BLaER1 treated with 17β-estradiol and CSF1 and Interleukin-3, amounts not matched to agents 10 nM and 100 nM (cell line): ENCODE measurements around the gene HS1BP3.

Experiments
- H3K27ac ChIP-seq, 11 experiments: shearing (Covaris generic); formaldehyde crosslinking; 2 replicates each; pipeline ENCODE4 v1.8.1; 2022
- H3K27me3 ChIP-seq, 11 experiments: shearing (Covaris generic); formaldehyde crosslinking; 2 replicates each; pipeline ENCODE4 v1.8.1; 2022
- H3K36me3 ChIP-seq, 11 experiments: shearing (Covaris generic); formaldehyde crosslinking; 2 replicates each; pipeline ENCODE4 v1.8.1; 2022
- H3K4me1 ChIP-seq, 10 experiments: shearing (Covaris generic); formaldehyde crosslinking; 2 replicates each; pipeline ENCODE4 v1.8.1; 2022
- H3K4me2 ChIP-seq, 11 experiments: shearing (Covaris generic); formaldehyde crosslinking; 2 replicates each; pipeline ENCODE4 v1.8.1; 2022
- H3K4me3 ChIP-seq, 10 experiments: shearing (Covaris generic); formaldehyde crosslinking; 2 replicates each; pipeline ENCODE4 v1.8.1; 2022
- H3K9ac ChIP-seq, 11 experiments: shearing (Covaris generic); formaldehyde crosslinking; 2 replicates each; pipeline ENCODE4 v1.8.1; 2022
- H3K9me3 ChIP-seq, 11 experiments: shearing (Covaris generic); formaldehyde crosslinking; replicated peaks in 1 of 11; 2 replicates each; pipeline ENCODE4 v1.8.1; 2022
- H4K20me1 ChIP-seq, 11 experiments: shearing (Covaris generic); formaldehyde crosslinking; 2 replicates each; pipeline ENCODE4 v1.8.1; 2022
- Cebpa-rat ChIP-seq, 11 experiments: shearing (Covaris generic); IDR thresholded peaks; 2 replicates each; pipeline ENCODE4 v1.8.1; 2022

The HS1BP3 gene

GRCh38 chr2:20624884-20625485 lies 25.9 kb downstream of the HS1BP3 start:
- Histone ChIP-seq H3K36me3 (peaks cover 0 to 88% (median 17%) of the 10 kb centered on the region in 11 experiments; a peak in 15 of 22 replicates), H3K27me3 (peaks cover 0 to 12% (median 0%) of the 10 kb centered on the region in 11 experiments; a peak in 3 of 22 replicates), H3K9ac (no peak overlapping the region), H3K4me2 (peak overlapping the region in 7 of 11 experiments; percentile 5 to 82 (median 45); a peak in 11 of 22 replicates), H3K9me3 (no peaks in the 10 kb centered on the region), H3K4me1 (peaks cover 10 to 69% (median 40%) of the 10 kb centered on the region in 10 experiments; a peak in 19 of 20 replicates), H3K4me3 (no peak overlapping the region), H4K20me1 (peaks cover 11 to 90% (median 23%) of the 10 kb centered on the region in 11 experiments; a peak in 19 of 22 replicates), H3K27ac (no peak overlapping the region)
- no peak for TF ChIP-seq Cebpa-rat (IDR thresholded peaks at IDR 0.05)

DNA sequence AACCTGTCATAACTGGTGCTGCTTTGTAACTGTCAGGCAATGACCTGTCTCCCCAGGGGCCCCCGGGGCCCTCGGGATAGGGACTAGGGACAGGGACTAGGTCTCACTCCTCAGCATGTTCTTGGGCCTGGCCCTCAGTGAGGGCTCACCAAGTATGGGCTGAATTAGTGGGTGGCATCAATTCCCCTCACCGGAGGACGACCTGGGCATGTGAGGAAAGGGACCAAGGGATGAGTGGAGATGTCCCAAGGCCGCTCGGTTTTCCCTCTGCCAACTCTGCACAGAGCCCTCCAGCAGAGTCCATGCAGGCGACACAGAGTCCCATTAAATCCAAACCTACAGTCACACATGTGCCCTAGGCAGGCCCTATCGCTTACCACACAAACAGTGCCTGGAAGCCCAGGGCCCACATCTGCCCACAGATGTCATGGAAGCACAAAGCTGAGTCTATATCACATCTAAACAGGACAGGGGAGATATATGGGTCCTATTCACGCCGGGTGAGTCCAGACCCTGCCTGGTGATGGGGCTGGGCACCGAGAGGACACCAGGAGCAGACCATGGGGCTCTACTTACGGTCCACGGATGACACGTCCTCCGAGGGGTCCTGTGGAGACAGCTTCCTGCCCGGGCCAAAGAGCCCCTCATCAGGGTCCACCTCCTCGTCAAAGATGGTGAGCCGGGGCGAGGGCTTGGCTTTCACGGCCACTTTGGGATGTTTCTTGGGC lies 26.6 kb downstream of the HS1BP3 start:
- peaks cover 11 to 83% (median 23%) of the 10 kb centered on the region in 11 experiments; a peak in 19 of 22 replicates for H4K20me1 ChIP-seq
- H3K27me3 ChIP-seq: peaks cover 0 to 12% (median 0%) of the 10 kb centered on the region in 11 experiments; a peak in 3 of 22 replicates
- H3K36me3 ChIP-seq: peaks cover 0 to 87% (median 17%) of the 10 kb centered on the region in 11 experiments; a peak in 15 of 22 replicates
- H3K4me1 ChIP-seq: peaks cover 17 to 76% (median 46%) of the 10 kb centered on the region in 10 experiments
- no peak overlapping the region for H3K4me3 ChIP-seq
- TF ChIP-seq Cebpa-rat (IDR thresholded peaks at IDR 0.05): no peak
- peak overlapping the region in 5 of 11 experiments; percentile 44 to 82 (median 56); a peak in 8 of 22 replicates for H3K4me2 ChIP-seq
- peak overlapping the region in 1 of 11 experiments; percentile 4; a peak in 1 of 22 replicates for H3K9ac ChIP-seq
- no peak overlapping the region for H3K27ac ChIP-seq
- H3K9me3 ChIP-seq: no peaks in the 10 kb centered on the region

- H3K27me3 ChIP-seq: peaks cover 0 to 12% (median 0%) of the 10 kb centered on the region in 11 experiments; a peak in 3 of 22 replicates
- H3K9ac ChIP-seq: peak overlapping the region in 1 of 11 experiments; percentile 4; a peak in 1 of 22 replicates
Observed at GRCh38 chr2:20623741-20624155, 27.1 kb downstream of the HS1BP3 start.

GRCh38 chr2:20623241-20623640 lies 27.7 kb downstream of the HS1BP3 start:
- peaks cover 0 to 84% (median 17%) of the 10 kb centered on the region in 11 experiments; a peak in 15 of 22 replicates for H3K36me3 ChIP-seq

More at GRCh38 chr2:20623741-20624155, 27.1 kb downstream of the HS1BP3 start:
- no peaks in the 10 kb centered on the region for H3K9me3 ChIP-seq
- peaks cover 11 to 81% (median 24%) of the 10 kb centered on the region in 11 experiments; a peak in 18 of 22 replicates for H4K20me1 ChIP-seq
- no peak for TF ChIP-seq Cebpa-rat (IDR thresholded peaks at IDR 0.05)
- peaks cover 0 to 87% (median 17%) of the 10 kb centered on the region in 11 experiments; a peak in 15 of 22 replicates for H3K36me3 ChIP-seq
- no peak overlapping the region for H3K27ac ChIP-seq
- H3K4me1 ChIP-seq: peaks cover 23 to 81% (median 52%) of the 10 kb centered on the region in 10 experiments
- peak overlapping the region in 2 of 11 experiments; percentile 50 to 76; a peak in 3 of 22 replicates for H3K4me2 ChIP-seq
- H3K4me3 ChIP-seq: no peak overlapping the region

GRCh38 chr2:20622731-20623130 lies 28.2 kb downstream of the HS1BP3 start:
- Histone ChIP-seq H4K20me1 (peaks cover 11 to 80% (median 25%) of the 10 kb centered on the region in 11 experiments; a peak in 18 of 22 replicates), H3K4me2 (peak overlapping the region in 9 of 11 experiments; percentile 7 to 76 (median 63); a peak in 15 of 22 replicates), H3K4me1 (peaks cover 25 to 88% (median 59%) of the 10 kb centered on the region in 10 experiments), H3K4me3 (no peak overlapping the region), H3K9me3 (no peaks in the 10 kb centered on the region), H3K27me3 (peaks cover 0 to 12% (median 0%) of the 10 kb centered on the region in 11 experiments; a peak in 3 of 22 replicates), H3K36me3 (peaks cover 0 to 82% (median 17%) of the 10 kb centered on the region in 11 experiments; a peak in 15 of 22 replicates), H3K27ac (no peak overlapping the region), H3K9ac (peak overlapping the region in 1 of 11 experiments; percentile 14; a peak in 1 of 22 replicates)
- TF ChIP-seq Cebpa-rat (IDR thresholded peaks at IDR 0.05): no peak

More at GRCh38 chr2:20623241-20623640, 27.7 kb downstream of the HS1BP3 start:
- Histone ChIP-seq H3K4me2 (peak overlapping the region in 8 of 11 experiments; percentile 7 to 76 (median 58); a peak in 13 of 22 replicates), H4K20me1 (peaks cover 11 to 83% (median 24%) of the 10 kb centered on the region in 11 experiments; a peak in 18 of 22 replicates), H3K9ac (peak overlapping the region in 1 of 11 experiments; percentile 14; a peak in 1 of 22 replicates), H3K4me3 (no peak overlapping the region), H3K27me3 (peaks cover 0 to 12% (median 0%) of the 10 kb centered on the region in 11 experiments; a peak in 3 of 22 replicates), H3K27ac (no peak overlapping the region), H3K9me3 (no peaks in the 10 kb centered on the region), H3K4me1 (peaks cover 26 to 86% (median 57%) of the 10 kb centered on the region in 10 experiments)
- no peak for TF ChIP-seq Cebpa-rat (IDR thresholded peaks at IDR 0.05)

GRCh38 chr2:20622296-20622686 lies 28.6 kb downstream of the HS1BP3 start:
- H3K27ac ChIP-seq: no peak overlapping the region
- H3K4me1 ChIP-seq: peaks cover 26 to 88% (median 59%) of the 10 kb centered on the region in 10 experiments
- no peaks in the 10 kb centered on the region for H3K9me3 ChIP-seq
- H3K36me3 ChIP-seq: peaks cover 0 to 82% (median 17%) of the 10 kb centered on the region in 11 experiments; a peak in 15 of 22 replicates
- peaks cover 0 to 12% (median 0%) of the 10 kb centered on the region in 11 experiments; a peak in 3 of 22 replicates for H3K27me3 ChIP-seq
- no peak overlapping the region for H3K4me3 ChIP-seq
- H3K4me2 ChIP-seq: peak overlapping the region in 9 of 11 experiments; percentile 7 to 76 (median 63); a peak in 15 of 22 replicates
- H3K9ac ChIP-seq: 0 out of 22 replicates have a peak overlapping the region, but pooled peaks of 1 of the 11 experiments have one; percentile 14
- TF ChIP-seq Cebpa-rat (IDR thresholded peaks at IDR 0.05): no peak
- peaks cover 11 to 80% (median 30%) of the 10 kb centered on the region in 11 experiments; a peak in 18 of 22 replicates for H4K20me1 ChIP-seq

- peak overlapping the region in 2 of 11 experiments; percentile 14 to 28; a peak in 1 of 22 replicates for H3K9ac ChIP-seq
- no peak overlapping the region for H3K4me3 ChIP-seq
- H3K27me3 ChIP-seq: peaks cover 0 to 12% (median 0%) of the 10 kb centered on the region in 11 experiments; a peak in 3 of 22 replicates
- H3K9me3 ChIP-seq: no peaks in the 10 kb centered on the region
- peak overlapping the region in 6 of 11 experiments; percentile 50 to 76 (median 65); a peak in 9 of 22 replicates for H3K4me2 ChIP-seq
- peaks cover 32 to 88% (median 59%) of the 10 kb centered on the region in 10 experiments for H3K4me1 ChIP-seq
- H3K36me3 ChIP-seq: peaks cover 0 to 78% (median 17%) of the 10 kb centered on the region in 11 experiments; a peak in 15 of 22 replicates
- TF ChIP-seq Cebpa-rat (IDR thresholded peaks at IDR 0.05): no peak
- H4K20me1 ChIP-seq: peaks cover 6 to 79% (median 29%) of the 10 kb centered on the region in 11 experiments; a peak in 19 of 22 replicates
- no peak overlapping the region for H3K27ac ChIP-seq
Observed at GRCh38 chr2:20621366-20622295, 29.3 kb downstream of the HS1BP3 start.
